OCI-LY3 (cell line): ENCODE data around the gene PHC2.
"Not testable (repeated sequence)": the region's sequence is repeated elsewhere in the genome, so short reads cannot be mapped to it uniquely, and the experiment has no call there.

Experiments used
- H2AFZ ChIP-seq: fragments of 200-600, 300-600 bp; shearing (Covaris generic); 2 replicates; pipeline ENCODE4 v1.6.0; 2014; ENCODE audit warnings: antibody characterized with exemption, low read depth, low read length
- H3K27ac ChIP-seq: fragments of 200-600, 300-600 bp; sonication (generic); 2 replicates; pipeline ENCODE4 v1.5.1; 2014; ENCODE audit warnings: mild to moderate bottlenecking, low read length, moderate library complexity, mixed read lengths
- H3K27me3 ChIP-seq: fragments of 200-600, 300-600 bp; sonication (generic); 2 replicates; pipeline ENCODE4 v1.6.1; 2014; ENCODE audit warnings: low read depth, low read length, mixed read lengths
- H3K36me3 ChIP-seq: fragments of 200-600, 300-600 bp; sonication (generic); replicated peaks from 2 replicates; pipeline ENCODE3; 2014; ENCODE audit warnings: low read depth, low read length, mixed read lengths
- H3K4me1 ChIP-seq: fragments of 300-600, 200-600 bp; sonication (generic); 2 replicates; pipeline ENCODE4 v1.6.1; 2014; ENCODE audit warnings: low read length, mixed read lengths
- H3K4me2 ChIP-seq: fragments of 200-600, 300-600 bp; sonication (generic); 2 replicates; pipeline ENCODE4 v1.6.1; 2014; ENCODE audit warnings: low read length, mixed read lengths
- H3K4me3 ChIP-seq: fragments of 300-600, 200-600 bp; sonication (generic); 2 replicates; pipeline ENCODE4 v1.5.1; 2014; ENCODE audit warnings: antibody characterized with exemption, mild to moderate bottlenecking, low read length, moderate library complexity
- H3K79me2 ChIP-seq: fragments of 300-600, 200-600 bp; shearing (Covaris generic); 2 replicates; pipeline ENCODE4 v1.6.1; 2014; ENCODE audit warnings: mild to moderate bottlenecking, low read length, mixed read lengths
- H3K9ac ChIP-seq: fragments of 300-600, 200-600 bp; shearing (Covaris generic); 2 replicates; pipeline ENCODE4 v1.6.0; 2014; ENCODE audit warnings: mild to moderate bottlenecking, low read length, moderate library complexity
- H3K9me3 ChIP-seq: fragments of 200-600, 300-600 bp; shearing (Covaris generic); 2 replicates; pipeline ENCODE4 v1.6.1; 2014; ENCODE audit warnings: low read length, mixed read lengths; ENCODE audit not compliant: insufficient read depth
- H4K20me1 ChIP-seq: fragments of 200-600, 300-600 bp; sonication (generic); 2 replicates; pipeline ENCODE4 v1.6.1; 2016; ENCODE audit warnings: low read length, mixed read lengths; ENCODE audit not compliant: insufficient read depth
- EZH2phosphoT487 ChIP-seq: fragments of 200-600 bp; shearing (Covaris generic); IDR thresholded peaks from 2 replicates; pipeline ENCODE4 v1.6.1; 2018; ENCODE audit warnings: antibody characterized with exemption, mixed run types, low read depth
- TF ChIP-seq, protein P1 (sequence below): fragments of 200-600, 300-600 bp; sonication (generic); IDR thresholded peaks from 2 replicates; pipeline ENCODE4 v1.5.1; 2014; ENCODE audit warnings: antibody characterized with exemption, low read length, low read depth

PHC2 gene

DNA sequence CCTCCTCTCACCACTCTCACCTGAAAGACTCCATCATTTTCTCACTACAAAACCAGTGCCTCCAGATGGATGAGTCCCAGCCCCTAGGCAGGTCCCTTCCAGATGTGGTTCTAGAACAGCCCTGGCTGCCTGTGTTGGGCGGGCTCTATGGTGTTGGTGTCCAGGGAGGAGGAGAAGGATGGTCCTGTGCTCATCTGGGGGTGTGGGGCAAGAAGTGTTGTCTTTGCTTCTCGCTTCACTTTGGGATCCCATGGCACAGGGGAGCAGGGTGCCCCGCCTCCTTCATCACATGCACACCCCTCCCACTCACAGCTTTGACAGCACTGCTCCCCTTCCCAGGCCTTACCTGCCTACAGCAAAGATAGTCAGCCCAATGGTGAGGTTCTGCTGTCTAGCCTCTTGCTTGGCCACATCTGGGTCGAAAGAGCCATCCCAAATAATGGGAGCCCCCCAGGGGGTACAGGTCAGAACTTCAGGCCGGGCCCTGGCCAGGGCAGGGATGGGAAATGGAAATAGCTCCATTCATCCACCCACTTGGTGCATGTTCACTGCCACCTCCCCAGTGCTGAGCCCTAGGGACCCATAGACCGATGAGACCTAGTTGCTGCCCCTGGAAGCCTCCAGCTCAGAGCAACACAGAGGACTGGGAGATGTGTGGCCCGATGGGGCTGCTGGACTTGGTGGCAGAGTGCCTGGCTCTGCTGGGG is 119.0 kb downstream of the PHC2 start:
- no peaks in the 10 kb centered on the region for H3K79me2 ChIP-seq
- no peaks in the 10 kb centered on the region for H3K9me3 ChIP-seq
- TF ChIP-seq, protein P1, sequence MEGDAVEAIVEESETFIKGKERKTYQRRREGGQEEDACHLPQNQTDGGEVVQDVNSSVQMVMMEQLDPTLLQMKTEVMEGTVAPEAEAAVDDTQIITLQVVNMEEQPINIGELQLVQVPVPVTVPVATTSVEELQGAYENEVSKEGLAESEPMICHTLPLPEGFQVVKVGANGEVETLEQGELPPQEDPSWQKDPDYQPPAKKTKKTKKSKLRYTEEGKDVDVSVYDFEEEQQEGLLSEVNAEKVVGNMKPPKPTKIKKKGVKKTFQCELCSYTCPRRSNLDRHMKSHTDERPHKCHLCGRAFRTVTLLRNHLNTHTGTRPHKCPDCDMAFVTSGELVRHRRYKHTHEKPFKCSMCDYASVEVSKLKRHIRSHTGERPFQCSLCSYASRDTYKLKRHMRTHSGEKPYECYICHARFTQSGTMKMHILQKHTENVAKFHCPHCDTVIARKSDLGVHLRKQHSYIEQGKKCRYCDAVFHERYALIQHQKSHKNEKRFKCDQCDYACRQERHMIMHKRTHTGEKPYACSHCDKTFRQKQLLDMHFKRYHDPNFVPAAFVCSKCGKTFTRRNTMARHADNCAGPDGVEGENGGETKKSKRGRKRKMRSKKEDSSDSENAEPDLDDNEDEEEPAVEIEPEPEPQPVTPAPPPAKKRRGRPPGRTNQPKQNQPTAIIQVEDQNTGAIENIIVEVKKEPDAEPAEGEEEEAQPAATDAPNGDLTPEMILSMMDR: no peak
- no peak for TF ChIP-seq EZH2phosphoT487
- no peak overlapping the region for H3K4me3 ChIP-seq
- no peaks in the 10 kb centered on the region for H4K20me1 ChIP-seq
- no peaks in the 10 kb centered on the region for H3K4me1 ChIP-seq
- no peaks in the 10 kb centered on the region for H3K36me3 ChIP-seq
- H3K4me2 ChIP-seq: no peak overlapping the region
- no peak overlapping the region for H2AFZ ChIP-seq
- no peak overlapping the region for H3K27ac ChIP-seq
- H3K9ac ChIP-seq: no peak overlapping the region
- H3K27me3 ChIP-seq: no peaks in the 10 kb centered on the region

DNA sequence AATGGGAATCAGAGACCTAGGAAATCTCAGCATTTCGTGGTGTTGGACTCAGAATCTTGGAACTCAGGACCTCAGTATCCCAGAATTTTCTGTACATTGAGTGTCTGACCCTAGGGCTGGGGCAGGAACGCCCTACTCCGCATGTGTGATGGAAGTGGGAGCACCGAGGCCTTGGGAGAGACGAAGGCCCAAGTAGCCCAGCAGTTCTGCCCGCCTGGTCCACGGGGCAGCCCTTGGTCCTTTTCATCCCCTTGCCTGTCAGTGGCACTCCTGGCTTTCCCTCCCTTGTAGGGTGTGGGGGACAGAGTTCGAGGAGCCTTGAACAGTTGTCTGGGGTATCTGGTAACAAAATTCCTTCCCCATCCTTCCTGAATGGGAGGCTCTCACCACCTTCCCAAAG is 120.2 kb downstream of the PHC2 start:
- no peak overlapping the region for H2AFZ ChIP-seq
- H3K9ac ChIP-seq: no peak overlapping the region
- H3K36me3 ChIP-seq: no peaks in the 10 kb centered on the region
- H3K9me3 ChIP-seq: no peaks in the 10 kb centered on the region
- no peak overlapping the region for H3K4me3 ChIP-seq
- no peaks in the 10 kb centered on the region for H3K79me2 ChIP-seq
- no peaks in the 10 kb centered on the region for H4K20me1 ChIP-seq
- H3K27ac ChIP-seq: no peak overlapping the region
- H3K4me1 ChIP-seq: no peaks in the 10 kb centered on the region
- no peaks in the 10 kb centered on the region for H3K27me3 ChIP-seq
- TF ChIP-seq, protein P1: no peak
- no peak for TF ChIP-seq EZH2phosphoT487
- H3K4me2 ChIP-seq: no peak overlapping the region

DNA sequence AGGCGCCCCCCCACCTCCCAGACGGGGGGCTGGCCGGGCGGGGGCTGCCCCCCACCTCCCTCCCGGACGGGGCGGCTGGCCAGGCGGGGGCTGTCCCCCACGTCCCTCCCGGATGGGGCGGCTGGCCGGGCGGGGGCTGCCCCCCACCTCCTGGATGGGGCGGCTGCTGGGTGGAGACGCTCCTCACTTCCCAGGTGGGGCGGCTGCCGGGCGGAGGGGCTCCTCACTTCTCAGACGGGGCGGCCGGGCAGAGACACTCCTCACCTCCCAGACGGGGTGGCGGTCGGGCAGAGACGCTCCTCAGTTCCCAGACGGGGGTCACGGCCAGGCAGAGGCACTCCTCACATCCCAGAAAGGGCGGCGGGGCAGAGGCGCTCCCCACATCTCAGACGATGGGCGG is 121.5 kb downstream of the PHC2 start:
- not testable (repeated sequence) for H3K4me1 ChIP-seq, H3K4me2 ChIP-seq, H3K27ac ChIP-seq, H3K9ac ChIP-seq, H3K4me3 ChIP-seq, H3K9me3 ChIP-seq, H2AFZ ChIP-seq, H3K27me3 ChIP-seq, H4K20me1 ChIP-seq, H3K36me3 ChIP-seq, H3K79me2 ChIP-seq

DNA sequence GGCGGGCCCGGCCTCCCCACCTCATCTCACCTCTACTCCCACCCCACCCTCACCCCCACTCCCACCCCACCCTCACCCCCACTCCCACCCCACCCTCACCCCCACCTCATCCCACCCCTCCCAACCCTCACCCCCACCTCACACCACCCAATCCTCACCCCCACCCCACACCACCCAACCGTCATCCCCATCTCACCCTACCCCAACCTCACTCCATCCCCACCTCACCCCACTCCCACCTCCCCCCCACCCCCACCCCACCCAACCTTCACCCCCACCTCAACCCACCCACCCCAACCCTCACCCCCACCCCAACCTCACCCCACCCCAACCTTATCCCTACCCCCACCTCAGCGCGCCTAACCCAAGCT is 123.4 kb downstream of the PHC2 start:
- H3K9ac ChIP-seq: no peak overlapping the region
- H3K9me3 ChIP-seq: no peaks in the 10 kb centered on the region
- H2AFZ ChIP-seq: no peak overlapping the region
- no peaks in the 10 kb centered on the region for H3K27me3 ChIP-seq
- H3K4me1 ChIP-seq: no peaks in the 10 kb centered on the region
- no peaks in the 10 kb centered on the region for H4K20me1 ChIP-seq
- TF ChIP-seq, protein P1: no peak
- TF ChIP-seq EZH2phosphoT487: no peak
- no peaks in the 10 kb centered on the region for H3K79me2 ChIP-seq
- no peak overlapping the region for H3K4me3 ChIP-seq
- H3K4me2 ChIP-seq: no peak overlapping the region
- H3K36me3 ChIP-seq: no peaks in the 10 kb centered on the region
- H3K27ac ChIP-seq: no peak overlapping the region
